Jurkat, Clone E6-1 (cell line): ENCODE data around the gene SDHC.
"Not testable (repeated sequence)": the region's sequence is repeated elsewhere in the genome, so short reads cannot be mapped to it uniquely, and the experiment has no call there.

Source experiments
- DNase-seq: peaks from one replicate; pipeline ENCODE4 v3.0.0-alpha.2; 2011; ENCODE audit warnings: low read depth, low spot score
- H3K4me3 ChIP-seq: 2 replicates; pipeline ENCODE4 v1.5.1; 2011; ENCODE audit warnings: mild to moderate bottlenecking, low read length, control low read depth, moderate library complexity

SDHC gene

DNA sequence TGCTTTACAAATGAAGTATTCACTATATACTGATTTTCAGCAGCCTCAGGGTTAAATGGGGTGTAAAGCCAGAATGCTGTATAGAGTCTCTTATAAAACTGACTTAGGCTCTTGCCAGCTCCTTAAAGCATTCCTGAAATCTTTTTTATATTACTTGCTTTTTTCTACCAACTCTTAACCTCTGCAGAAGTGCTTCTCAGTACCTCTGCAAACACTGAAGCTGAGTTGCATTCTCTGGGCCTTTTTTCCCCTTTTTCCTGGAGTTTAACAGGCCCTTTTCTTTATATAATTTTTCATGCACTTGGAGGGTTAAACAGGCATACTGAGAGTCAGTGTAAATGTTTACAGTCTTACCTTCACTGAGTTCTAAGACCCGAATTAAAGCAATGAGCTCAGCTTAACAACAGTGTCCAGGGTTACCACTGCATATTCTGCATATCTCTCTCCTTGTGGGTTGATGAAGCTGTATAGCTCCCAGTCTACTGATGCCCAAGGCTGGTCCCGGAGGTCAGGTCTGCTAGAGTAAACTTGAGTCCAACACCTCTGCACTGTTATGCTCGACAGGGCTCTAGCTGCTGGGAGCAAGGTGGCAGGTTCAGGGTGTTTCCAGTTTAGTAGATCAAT is 94.4 kb downstream of the SDHC start:
- no peak overlapping the region for H3K4me3 ChIP-seq
- no peak for DNase-seq

DNA sequence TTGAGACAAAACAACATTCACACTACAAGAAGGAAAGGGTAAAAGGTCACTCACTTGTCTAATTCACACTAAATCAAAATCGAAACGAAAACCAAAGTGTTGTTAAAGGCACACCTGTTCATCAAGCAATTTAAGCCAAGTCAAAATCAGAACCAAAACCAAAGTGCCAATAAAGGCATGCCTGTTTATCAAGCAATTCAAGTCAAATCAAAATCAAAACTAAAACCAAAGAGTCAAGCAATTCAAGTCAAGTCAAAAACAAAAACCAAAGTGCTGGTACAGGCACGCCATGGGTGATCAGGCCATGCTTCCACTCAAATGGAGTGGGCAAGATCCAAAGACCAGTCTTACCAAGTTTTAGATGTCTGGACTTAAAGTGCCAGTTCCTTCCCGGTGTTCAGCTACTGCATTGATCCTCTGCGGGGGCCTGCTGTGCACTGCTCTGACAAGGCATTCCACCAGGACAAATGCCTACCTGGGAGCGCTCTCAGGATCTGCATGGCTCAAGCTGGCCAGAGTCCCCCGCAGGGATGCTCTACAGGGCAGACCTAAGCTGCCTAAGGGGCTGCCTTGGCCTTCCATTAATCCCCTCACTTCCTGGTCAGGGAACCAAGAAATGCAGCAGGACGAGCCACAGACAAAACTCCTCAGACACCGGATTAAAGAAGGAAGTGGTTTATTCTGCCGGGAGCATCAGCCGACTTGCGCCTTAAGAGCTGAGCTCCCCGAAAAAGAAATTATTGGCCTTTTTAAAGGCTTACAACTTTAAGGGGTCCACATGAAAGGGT is 95.9 kb downstream of the SDHC start:
- DNase-seq, H3K4me3 ChIP-seq: not testable (repeated sequence)

DNA sequence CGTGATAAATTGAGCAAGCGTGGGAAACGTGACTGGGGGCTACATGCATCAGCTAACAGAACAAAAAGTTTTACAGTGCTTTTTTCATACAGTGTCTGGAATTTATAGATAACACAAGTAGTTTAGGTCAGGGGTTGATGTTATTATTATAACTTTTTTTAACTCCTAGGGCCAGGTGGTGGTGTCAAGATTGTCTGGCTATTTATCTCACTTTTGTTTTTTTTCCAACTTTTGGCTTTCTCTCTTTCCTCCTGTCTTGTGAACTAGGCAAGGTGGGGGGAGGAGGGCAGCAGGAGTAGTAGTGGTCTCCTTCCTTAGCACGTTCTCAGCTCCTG is 96.4 kb downstream of the SDHC start:
- H3K4me3 ChIP-seq, DNase-seq: not testable (repeated sequence)
